NCI-H524 treated with DMSO at 0.1 percent for 48 hours (cell line): ENCODE measurements around the gene TBC1D1.

Source experiments
- DNase-seq: peaks from one replicate; lab custom pipeline; 2025; lab: John Stamatoyannopoulos, UW

Gene TBC1D1

DNA sequence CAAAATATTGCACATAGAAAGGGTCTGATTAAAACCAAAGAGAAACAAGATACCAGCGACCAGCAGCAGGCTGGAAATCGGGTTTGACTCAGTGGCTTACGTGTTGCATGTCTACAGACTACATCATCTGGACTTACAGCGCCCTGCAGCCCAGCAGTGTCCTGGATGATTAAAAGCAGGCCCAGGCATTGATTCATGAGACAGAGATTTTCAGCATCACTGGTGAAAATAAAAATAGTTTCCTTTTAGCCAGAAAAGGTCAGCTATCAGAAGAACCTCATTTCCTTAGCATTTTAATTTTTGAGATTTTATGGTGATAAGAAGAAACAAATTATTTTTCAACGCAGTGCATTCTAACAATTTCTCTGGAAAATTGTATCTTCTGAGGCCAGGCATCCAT is 259.9 kb downstream of the TBC1D1 start:
- no peak for DNase-seq

DNA sequence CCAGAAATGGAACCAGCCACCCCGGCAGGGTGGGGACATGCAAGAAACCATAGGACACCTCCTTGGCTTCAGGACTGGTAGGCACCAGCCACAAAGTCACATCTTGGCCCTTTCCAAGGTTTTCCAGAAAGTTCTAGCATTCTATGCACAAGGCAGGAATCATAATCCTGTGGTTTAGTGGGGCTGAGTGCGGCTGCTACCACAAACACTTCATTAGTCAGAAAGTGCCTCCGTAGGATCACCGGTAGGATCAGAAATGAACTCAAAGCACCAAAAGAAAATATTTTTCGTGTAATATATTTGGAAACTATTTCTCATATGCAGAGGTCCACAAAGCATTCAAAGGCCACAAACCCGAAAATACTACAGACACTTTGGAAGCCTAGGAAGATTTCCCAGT is 261.0 kb downstream of the TBC1D1 start:
- no peak for DNase-seq

DNA sequence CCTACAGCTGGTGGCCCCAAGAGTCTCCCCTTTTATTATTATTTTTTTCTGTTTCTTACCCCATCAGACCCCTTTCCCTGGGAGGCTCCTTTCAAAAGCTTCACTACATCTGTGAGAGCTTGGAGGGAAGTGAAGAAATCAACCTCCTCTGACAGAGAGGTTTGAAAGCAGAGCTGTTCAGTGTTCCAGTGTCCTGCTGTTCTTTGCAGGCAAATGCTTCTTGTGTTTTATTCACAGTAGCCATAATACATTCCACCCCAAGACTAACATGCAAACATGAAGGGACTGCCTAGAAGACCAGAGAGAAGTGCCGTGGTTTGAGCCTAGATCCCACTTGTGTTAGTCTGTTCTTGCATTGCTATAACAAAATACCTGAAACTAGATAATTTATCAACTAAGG is 261.4 kb downstream of the TBC1D1 start:
- no peak for DNase-seq

DNA sequence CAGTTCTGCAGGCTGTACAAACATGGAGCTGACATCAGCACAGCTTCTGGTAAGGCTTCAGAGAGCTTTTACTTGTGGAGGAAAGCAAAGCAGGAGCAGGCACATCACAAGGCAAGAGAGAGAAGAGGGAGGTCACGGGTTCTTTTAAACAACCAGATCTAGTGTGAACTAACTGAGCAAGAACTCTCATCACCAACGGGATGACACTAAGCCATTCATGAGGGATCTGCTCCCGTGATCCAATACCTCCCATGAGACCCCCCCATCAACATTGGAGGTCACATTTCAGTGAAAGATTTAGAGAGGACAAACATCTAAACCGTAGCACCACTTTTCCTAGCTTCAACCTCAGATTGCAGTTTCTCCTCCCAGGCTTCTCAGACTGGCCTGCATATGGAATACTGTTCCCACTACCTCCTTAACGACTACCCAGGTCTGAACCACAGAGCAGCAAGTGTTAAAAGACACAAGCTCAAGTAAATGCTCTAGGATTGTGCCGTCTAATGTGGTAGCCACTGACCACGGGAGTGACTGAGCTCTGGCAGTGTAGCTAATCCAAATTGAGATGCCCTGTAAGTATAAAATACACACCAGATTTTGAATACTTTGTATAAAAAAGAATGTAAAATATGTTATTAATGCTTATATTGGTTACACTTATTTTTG is 262.0 kb downstream of the TBC1D1 start:
- no peak for DNase-seq

DNA sequence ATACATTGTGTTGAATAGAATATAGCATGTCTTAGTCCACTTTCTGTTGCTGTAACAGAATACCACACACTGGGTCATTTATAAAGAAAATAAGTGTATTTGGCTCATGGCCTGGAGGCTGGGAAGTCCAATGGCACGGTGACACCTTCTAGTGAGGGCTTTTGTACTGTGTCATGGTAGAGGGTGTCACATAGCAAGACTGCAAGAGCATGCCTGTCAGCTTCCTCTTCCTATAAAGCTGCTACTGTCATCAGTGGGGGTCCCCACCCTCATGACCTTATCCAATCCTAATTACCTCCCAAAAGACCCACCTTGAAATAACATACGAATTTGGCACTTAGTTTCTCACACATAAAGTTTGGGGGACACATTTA is 262.5 kb downstream of the TBC1D1 start:
- DNase-seq = no peak

DNA sequence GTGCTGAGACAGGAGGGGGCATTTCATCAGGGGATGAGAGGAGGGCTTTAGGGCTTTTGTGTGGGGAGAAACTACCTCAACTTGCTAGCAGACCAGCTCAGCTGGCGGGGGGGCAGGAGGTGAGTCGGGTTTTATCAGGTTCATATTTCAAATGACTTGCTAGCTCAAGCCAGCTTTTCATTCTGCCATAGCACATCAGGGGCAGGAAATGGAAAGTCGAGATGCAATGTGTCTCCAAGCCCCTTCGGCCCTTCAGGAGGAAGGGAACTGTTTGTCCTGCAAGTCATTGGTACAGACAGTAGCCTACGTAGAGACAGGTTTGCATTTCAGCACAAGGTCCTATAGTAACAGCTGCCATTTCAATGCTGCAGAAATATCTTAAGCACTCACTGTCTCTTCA is 263.4 kb downstream of the TBC1D1 start:
- DNase-seq = no peak

DNA sequence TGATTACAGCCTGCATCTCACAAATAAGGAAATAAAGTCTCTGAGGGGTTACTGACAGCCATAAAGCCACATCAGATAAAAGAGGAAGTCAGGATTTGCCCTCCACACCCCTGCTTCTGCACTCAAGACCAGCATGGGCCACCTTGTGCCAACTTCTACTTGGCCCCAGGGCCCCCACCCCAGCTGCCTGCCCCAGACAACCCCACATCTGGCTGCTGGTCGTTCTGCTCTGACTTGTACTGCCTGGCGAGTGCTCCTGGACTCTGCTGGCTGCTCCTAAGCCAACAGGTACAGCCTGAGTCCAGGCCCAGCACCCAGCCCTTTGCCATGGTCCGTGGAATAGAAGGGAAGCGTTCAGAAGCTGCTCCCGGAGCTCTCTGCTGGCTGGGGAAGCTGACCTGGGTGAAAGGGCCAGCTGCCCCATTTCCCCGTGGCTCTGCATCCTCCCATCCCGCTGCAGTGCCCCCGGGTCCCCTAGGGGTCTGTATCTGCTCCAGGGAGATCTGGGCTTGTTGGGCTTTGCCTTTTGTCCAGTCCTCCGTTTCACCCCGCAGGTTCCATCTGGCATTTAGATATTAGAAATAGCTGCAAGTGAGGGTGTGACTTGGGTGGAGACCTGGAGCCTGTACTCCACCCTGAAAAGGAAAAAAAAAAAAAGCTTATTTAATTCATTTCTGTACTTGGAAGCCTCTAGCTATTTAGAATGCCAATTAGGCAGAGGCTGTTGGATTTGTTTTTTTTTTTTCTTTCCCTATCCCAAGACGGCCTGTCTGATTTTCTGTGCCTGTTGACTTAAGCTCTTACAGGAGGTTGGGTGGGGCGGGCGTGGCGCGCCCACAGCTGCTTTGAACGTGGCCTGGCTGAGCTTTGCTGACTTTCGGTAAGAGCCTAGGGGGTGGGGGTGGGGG is 264.1 kb downstream of the TBC1D1 start:
- no peak for DNase-seq

DNA sequence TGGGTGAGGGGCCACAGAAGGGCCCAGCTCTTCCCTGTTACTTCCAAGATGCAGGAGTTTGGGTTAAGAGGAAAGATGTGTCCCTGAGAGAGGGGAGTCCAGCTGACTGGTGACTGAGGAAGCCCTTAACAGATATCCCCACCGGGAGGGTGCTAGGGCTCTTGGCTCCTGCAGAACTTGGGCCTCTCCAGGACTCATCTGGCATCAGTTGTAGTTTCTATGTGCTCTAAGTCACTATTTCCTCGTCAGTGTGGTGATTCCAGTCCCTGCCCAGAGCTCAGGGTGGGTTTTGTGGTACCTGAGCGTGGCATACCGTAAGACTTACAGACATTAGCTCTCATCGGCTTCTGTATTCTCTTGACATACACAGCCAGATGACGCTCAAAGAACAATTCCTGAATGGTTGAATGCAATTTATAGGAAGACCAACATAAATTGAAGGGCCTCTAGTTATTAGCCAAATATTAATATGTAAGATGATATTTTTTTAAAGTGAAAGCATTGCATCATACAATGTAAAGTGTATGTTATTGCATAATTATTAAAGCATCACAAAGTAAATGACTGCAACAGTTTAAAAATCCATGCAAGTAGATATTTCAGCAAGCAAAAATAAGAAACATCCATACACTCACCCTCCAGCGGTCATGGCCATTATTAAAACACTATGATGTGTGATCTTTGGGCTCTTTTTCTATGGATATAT is 264.9 kb downstream of the TBC1D1 start:
- DNase-seq = no peak

DNA sequence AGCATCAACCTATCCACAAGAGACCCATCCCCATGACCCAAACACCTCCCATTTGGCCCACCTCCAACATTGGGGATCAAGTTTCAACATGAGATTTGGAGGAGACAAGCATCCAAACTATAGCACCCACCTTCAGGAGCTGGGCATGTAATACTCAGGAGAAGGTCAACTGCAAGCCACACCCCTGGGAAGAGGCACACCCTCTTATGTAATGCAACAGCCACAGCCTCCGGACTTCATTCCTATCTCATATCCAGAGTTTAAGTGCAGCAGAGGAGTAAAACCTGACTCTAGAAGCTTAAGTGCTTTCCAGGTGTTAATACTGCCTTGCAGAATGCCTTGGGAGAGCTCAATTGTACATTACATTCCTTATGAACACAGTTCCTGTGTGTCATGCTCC is 266.7 kb downstream of the TBC1D1 start:
- DNase-seq = no peak

DNA sequence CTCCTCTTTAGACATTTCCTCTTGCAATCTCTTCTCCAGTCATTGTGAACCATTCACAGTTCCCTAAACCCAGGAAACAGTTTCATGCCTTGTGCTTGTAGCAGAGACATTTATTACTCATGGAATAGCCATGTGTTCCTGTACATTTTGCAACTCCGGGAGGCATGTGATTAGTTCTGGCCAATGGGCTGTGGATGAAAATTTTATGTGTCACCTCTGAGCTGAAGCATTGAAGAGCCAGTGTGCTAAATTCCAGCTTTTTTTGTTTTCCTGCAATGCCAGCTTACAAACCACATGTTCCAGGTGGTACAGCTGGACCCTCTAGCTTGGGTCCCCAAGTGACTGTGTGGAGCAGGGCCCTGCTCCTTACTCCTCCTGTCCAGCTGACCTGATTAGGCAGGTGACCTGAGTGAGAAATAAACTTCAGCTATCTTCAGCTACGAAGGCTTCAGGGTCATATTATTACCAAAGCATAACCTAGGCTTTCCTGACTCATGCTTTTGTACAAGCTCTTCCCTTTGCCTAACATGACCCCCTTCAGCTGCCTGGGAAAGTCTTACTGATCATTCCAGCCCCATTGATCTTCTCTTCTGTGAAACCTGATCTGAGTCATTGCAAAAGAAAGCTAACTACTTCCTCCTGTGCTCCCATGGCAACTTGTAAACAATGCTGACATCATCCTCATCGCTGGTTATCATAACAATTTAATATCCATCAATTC is 269.8 kb downstream of the TBC1D1 start:
- DNase-seq = no peak

DNA sequence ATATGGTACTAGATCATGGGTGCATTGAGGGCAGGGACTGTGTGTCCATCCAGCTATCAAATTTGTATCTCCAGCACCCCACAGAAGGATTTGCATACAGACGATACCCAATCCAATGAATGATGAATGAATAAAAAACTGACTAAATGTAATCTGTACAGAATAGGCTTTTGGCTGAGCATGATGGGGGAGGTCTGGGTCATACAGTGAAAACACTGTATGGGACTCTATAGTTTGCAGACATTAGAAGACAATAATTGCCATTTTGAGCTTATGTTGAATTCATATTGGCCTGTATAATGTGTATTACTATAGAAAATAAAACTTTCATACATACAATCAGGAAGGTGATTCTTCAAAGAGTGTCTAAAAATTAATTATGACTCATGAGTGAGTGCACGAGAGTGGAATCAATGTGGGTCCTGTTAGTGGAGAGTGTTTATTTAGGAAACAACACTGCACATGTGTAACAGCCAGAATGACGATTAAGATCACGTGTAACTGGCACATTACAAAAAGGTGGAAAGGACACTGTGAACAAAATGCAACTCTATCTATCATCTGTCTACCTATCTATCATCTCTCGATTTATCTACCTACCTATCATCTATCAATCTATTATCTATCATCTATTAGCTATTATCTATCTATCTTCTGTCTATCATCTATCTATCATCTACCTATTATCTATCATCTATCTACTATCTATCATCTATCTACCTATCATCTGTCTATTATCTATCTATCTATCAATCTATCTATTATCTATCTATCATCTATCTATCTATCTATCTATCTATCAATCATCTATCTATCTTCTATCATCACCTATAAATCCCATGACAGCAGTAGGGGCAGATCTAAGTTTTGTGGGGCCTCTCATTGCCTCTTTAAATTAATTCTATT is 270.6 kb downstream of the TBC1D1 start:
- DNase-seq = no peak

DNA sequence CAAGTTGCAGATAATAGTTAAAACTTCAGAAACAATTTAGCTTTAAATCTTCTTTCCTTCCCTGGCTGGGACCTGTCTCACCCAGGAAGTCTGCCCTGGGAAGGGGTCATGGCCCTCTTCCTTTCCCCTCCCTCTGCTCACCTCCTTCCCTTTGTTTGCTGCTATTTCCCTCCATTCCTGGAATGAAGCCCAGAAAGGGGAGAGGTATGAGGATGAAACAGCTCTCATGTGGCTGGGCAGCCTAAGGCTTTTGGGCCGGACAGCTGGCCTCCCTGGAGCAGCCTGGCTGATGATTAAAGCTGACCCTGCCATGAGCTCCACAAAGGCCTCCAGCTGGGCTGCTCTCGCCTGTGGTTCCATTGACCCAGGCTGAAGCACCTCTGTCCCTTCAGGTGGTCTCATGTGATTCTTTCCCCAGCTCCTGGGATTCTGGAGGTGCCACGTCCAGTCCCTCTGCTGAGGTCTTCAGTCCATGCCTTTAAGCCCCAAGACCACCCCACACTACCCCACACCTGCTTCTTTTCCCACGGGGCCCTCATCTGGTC is 271.4 kb downstream of the TBC1D1 start:
- no peak for DNase-seq

DNA sequence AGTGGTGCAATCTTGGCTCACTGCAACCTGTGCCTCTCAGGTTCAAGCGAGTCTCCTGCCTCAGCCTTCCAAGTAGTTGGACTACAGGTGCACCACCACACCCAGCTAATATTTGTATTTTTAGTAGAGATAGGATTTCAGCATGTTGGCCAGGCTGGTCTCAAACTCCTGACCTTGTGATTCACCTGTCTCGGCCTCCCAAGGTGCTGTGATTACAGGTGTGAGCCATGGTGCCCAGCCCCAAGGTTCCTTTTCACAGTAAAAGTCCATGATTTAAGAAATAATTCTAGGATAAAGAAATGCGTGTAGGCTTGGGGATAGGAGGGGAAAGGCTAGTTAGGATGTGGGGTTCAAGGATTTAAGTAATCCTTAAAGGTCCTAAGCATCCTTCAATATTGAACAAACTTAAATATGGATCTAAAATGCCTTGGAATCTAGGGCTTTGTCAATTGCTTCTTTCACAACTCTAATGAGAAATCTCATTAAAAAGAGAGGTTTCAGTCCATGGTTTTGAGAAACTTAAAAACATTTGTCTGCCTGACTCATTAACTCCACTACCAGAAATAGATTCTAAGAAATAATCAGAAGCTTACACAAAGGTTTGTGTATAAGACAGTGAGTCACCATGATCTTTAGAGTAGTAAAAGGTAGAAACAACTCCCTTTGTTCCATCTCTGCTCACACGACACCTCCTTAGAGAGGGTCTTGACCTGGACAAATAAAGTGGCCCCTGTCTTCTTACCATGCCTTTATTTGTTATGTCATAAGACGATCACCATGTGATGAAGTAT is 272.5 kb downstream of the TBC1D1 start:
- no peak for DNase-seq

DNA sequence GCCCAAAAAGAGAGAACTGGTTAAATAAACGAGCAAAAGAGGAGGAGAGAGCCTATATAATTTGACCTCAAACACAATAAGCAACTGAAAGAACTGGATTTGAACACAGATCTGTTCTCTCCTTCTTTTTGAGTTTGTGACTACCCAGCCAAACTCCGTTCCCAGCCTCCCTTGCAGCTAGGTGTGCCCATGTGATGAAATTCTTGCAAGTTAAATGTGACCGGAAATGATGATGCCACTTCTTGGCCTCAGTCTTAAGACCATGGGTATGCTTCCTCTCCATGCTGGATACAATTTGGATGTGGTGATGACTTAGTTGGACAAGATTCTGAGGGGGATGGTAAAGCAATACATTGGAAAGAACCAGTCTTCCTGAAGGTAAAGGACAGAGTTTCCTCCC is 273.5 kb downstream of the TBC1D1 start:
- no peak for DNase-seq

DNA sequence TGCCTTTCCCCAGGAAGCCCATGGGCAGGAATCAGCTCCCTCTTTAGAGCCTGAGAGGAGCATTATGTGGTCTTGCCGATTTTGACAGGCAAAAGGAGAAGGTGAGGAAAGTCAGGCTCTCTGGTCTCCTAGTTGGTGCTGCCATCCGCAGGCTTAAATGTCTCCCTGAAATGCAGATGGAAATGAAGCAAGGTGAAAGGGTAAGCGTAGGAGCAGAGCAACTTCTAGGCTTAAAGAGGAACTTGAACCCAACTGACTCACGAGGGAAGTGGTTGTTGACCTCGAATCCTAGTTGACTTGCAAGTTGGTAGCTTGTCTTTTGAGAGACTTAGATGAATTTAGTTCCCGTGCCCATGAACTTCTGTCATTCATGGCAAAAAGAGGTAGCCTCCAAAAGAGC is 275.2 kb downstream of the TBC1D1 start:
- no peak for DNase-seq

DNA sequence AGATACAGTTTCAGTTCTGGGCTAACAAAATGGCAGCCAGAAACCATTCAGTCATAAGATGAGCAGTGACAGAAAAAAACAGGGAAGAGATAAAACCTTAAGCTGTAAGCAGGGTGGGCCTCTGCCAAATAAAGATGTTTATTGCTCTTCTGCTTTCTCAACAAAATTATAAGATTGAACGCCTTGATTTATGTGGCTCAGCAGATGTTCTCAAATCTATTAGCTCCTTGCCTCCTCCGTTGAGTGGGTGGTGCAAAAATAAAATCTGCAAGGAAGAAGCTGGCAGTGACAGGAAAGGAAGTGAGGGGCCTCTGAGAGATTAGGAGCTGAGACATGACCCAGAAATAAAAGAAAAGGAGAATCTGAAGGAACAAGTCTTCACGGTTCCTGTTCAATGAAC is 275.9 kb downstream of the TBC1D1 start:
- no peak for DNase-seq

DNA sequence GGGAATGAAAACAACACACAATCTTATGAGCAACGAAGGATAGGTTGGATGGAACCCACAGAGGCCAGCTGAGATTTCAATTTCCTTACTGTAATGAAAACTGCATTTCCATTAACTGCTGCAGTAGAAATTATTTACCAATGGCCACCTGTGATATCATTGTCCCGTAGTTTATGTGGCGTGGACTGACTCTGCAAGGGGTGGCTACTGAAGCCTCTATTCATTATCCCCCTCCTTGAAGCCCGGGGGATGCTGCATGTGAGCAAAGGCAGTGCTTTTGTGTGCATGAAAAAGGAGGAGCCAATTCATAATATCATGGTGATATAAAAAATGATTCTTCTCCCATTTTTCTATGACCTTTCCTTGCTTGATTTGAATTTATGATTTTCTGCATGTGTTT is 277.1 kb downstream of the TBC1D1 start:
- DNase-seq = no peak

DNA sequence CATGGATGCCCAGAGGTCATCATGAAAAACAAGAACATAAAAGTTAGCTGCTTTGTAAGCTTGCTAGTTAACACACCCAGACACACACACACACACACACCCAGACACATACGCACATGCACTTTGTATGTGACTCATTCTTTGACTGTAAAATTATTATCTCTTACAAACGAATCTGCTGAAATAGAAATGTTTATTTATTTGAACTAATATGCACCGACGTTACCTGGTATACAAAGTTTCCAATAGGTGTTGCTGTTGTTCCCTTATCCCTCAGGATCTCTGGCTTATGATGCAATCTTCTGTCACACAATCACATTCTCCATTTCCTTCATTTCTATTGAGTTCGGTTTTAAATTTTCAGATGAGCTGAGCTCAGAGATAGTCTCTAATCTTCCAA is 278.6 kb downstream of the TBC1D1 start:
- no peak for DNase-seq

DNA sequence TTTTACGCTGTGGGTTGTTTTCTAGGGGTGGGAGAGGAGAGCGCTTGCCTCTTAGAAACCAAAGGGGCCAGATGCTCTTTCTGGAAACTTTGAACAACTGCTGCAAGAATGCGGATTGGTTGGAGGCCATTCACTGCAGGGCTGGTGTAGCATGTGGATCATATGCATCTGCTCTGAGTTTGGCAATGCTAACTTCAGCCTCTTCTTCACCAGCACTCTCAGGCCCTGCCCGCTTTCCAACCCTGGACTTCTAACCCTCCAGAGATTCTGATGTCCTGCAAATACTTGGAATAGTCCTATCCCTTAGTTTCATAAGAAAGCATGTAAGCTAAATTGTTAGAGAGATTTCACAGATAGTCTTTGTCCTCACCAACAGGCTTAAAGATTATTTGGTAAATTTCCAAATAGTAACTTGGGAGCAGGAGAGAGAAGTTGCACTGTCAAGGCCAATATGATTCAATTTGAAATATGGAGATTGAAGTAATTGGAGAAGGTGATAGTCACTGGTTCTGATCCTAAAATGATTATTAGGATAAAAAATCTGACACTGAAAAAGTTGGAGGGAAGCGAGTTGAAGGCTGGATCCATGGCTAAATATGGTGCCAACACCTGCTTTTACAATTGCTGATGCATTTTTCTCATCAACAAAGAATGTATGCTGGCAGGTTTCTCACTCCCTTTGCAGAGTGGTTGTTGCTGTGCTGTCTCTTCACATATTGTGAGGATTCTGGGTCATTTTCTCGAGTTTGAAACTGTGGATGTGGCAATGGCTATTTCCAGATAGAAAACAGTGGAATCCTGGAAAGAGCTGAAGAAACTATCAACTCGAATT is 279.7 kb downstream of the TBC1D1 start:
- no peak for DNase-seq
